Chondrocyte (in vitro differentiated cells): ENCODE data around the gene RSKR. TPM values are rescaled to one million over a fixed set of nuclear protein-coding genes. Genes with fewer than 3 reads are reported as not detected.
A peak's percentile ranks its signal among the peaks of the same experiment; 100 is the strongest.

Source experiments
- DNase-seq: peaks from one replicate; pipeline ENCODE4 v3.0.0; 2021; ENCODE audit warnings: mixed read lengths, low spot score
- H3K27ac Mint-ChIP-seq: one replicate; pipeline ENCODE4 v1.8.0; 2021; ENCODE audit warnings: mild to moderate bottlenecking, moderate library complexity, mixed read lengths; ENCODE audit not compliant: unreplicated experiment
- H3K27me3 Mint-ChIP-seq: 2 replicates; pipeline ENCODE4 v1.8.0; 2021; ENCODE audit warnings: low read depth, mixed read lengths
- H3K36me3 Mint-ChIP-seq: 2 replicates; pipeline ENCODE4 v1.8.0; 2021; ENCODE audit warnings: low read depth, mixed read lengths
- H3K4me1 Mint-ChIP-seq: 2 replicates; pipeline ENCODE4 v1.8.0; 2021; ENCODE audit warnings: low read depth, mild to moderate bottlenecking, mixed read lengths
- H3K4me3 Mint-ChIP-seq: one replicate; pipeline ENCODE4 v1.8.0; 2021; ENCODE audit warnings: mild to moderate bottlenecking, moderate library complexity, mixed read lengths; ENCODE audit not compliant: unreplicated experiment
- H3K9me3 Mint-ChIP-seq: 2 replicates; pipeline ENCODE4 v1.8.0; 2021; ENCODE audit warnings: low read depth, mixed read lengths
- total RNA-seq: library from RNA; stranded (reverse); gene quantifications from 3 replicates; pipeline ENCODE4 v1.2.1, GENCODE V29; 2021
- TF ChIP-seq, protein P1 (sequence below): fragments of 200-600 bp; sonication (generic); IDR thresholded peaks from 2 replicates; pipeline ENCODE4 v1.5.0; 2021; ENCODE audit warnings: antibody characterized with exemption, mild to moderate bottlenecking, moderate library complexity

RSKR gene
- total RNA-seq, 1 donor from 2014 or later, result 4.7 TPM

DNA sequence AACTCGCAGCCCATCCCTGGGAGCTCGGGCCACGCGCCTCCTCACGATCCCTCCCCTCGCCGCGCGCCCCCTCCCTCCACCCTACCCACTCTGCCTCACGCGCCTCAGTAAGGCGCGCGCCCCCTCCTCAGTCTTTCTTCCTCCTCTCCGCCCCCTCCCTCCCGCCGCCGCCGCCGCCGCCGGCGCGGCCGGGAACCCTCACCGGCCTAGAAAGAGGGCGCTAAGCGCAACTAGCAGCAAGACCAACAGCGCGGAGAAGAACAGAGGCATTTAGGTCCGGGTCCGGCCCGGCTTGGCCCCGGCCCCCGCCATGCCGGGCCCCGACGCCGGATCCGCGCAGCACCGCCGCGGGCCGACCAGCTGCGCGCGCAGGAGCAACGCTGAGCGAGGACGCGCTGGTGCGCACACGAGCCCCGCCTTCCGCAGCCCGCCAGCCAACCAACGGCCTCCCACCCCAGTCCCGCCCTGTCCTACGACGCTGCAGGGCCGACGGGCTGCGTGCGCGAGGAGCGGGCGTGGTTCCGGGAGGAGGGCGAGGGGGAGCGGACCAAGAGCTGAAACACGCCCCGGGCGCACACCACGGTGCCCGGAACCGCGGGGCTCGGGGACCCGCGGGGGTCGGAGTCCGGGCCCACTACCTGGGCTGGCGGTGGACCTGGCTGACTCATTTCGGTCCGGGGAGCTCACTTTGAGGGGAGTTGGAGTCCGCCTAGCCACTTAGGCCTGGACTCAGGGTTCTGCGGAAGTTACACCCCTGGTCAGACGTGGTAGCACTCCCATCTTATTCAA, 31.0 kb upstream of the RSKR start, which contains the start of gene BLTP2:
TSS of gene BLTP2 (minus strand) at position 372 of the 789 bp plus-strand sequence. CDS start at position 270, 102 bp downstream.
- H3K4me1 Mint-ChIP-seq, result peaks cover 36% of the 10 kb centered on the region
- peak; percentile 98 for DNase-seq
- H3K9me3 Mint-ChIP-seq, result no peaks in the 10 kb centered on the region
- peak within 1 kb of the TSS; percentile 79 for H3K4me3 Mint-ChIP-seq
- TF ChIP-seq, protein P1, sequence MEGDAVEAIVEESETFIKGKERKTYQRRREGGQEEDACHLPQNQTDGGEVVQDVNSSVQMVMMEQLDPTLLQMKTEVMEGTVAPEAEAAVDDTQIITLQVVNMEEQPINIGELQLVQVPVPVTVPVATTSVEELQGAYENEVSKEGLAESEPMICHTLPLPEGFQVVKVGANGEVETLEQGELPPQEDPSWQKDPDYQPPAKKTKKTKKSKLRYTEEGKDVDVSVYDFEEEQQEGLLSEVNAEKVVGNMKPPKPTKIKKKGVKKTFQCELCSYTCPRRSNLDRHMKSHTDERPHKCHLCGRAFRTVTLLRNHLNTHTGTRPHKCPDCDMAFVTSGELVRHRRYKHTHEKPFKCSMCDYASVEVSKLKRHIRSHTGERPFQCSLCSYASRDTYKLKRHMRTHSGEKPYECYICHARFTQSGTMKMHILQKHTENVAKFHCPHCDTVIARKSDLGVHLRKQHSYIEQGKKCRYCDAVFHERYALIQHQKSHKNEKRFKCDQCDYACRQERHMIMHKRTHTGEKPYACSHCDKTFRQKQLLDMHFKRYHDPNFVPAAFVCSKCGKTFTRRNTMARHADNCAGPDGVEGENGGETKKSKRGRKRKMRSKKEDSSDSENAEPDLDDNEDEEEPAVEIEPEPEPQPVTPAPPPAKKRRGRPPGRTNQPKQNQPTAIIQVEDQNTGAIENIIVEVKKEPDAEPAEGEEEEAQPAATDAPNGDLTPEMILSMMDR, result no peak
- no peaks in the 10 kb centered on the region for H3K27me3 Mint-ChIP-seq
- H3K27ac Mint-ChIP-seq, result peak within 1 kb of the TSS; percentile 90
- H3K36me3 Mint-ChIP-seq, result peaks cover 18% of the 10 kb centered on the region

DNA sequence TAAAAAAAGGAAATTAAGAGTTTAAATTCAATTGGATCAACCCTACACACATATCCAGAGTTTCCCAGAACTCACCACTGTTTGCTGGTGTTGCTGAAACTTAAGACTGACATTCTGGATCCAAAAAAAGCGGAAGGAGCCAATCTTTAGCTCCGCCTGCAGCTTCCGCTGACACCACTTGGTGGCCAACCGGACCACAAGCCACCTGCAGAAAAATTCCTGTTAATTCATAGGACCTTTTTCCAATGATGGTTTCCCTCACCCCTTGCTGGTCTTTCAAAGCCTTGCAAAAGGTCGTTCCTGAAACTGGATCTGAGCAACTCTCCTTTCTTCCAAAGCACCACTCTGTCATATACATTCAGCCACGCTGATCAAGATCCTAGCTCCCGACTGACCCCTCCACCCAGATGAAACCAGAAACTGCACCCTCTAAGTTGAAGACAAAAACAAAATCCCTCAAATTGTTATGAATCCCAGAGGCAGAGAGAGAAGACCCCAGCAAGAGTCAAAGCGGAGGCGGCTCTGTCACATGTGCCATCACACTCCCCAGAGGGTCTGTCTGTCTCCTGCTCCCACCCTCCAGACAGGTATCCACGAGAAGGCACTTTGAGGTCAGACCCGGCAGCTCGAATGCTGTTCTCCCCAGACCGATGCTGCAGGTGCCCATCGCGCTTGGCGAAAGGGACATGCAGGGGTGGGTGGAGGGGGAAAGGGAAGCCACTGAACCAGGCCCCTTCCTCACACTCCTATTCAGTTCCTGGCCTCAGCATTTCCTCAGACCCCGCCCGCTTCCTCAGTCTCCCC, 30.2 kb upstream of the RSKR start:
- TF ChIP-seq, protein P1, result peak; percentile 74
- DNase-seq, result no peak
- Mint-ChIP-seq H3K27ac (peak overlapping the region; percentile 90), H3K36me3 (peaks cover 22% of the 10 kb centered on the region), H3K4me1 (peaks cover 36% of the 10 kb centered on the region), H3K4me3 (peak overlapping the region; percentile 79), H3K9me3 (no peaks in the 10 kb centered on the region), H3K27me3 (no peaks in the 10 kb centered on the region)

DNA sequence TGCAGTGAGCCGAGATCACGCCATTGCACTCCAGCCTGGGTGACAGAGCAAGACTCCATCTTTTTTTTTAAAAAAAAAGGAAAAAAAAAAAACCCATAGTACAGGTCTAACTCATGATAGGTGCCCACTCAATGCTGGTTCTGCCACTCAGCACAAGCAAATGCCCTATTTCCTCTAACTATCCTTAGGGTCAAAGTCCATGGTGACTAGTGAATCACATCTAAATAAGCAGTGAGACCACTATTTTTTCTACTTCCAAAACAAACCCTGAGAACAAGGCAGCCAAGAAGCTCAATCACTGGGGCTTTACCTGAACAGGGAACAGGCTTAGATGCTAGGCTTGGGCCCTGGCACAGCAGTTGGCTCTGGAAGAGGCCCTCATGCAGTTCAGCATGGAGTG, 27.6 kb upstream of the RSKR start:
- TF ChIP-seq, protein P1, result no peak
- Mint-ChIP-seq H3K4me1 (peaks cover 31% of the 10 kb centered on the region), H3K27me3 (no peaks in the 10 kb centered on the region), H3K27ac (no peak overlapping the region), H3K36me3 (peaks cover 28% of the 10 kb centered on the region), H3K4me3 (no peak overlapping the region), H3K9me3 (no peaks in the 10 kb centered on the region)
- no peak for DNase-seq

DNA sequence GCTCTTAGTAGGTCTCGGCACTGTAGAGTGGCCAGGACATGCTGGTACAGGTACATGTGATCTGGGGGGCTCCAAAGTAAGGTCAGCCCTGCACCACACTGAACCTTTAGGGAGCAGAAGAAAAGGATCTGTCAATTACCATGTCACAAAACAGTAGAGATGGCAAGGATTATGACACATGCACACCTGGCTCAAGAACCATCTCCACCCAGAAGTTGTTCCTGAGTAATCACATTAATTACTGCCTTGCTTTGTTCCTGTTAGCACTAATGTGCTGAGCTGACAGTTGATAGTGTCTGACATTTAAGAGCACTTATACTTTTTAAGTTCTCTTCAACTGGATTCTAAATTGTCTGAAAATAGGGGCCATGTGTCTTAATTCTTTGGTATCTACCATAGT, 21.5 kb upstream of the RSKR start:
- H3K36me3 Mint-ChIP-seq, result peaks cover 62% of the 10 kb centered on the region
- H3K9me3 Mint-ChIP-seq, result no peaks in the 10 kb centered on the region
- no peak overlapping the region for H3K4me3 Mint-ChIP-seq
- H3K27me3 Mint-ChIP-seq, result no peaks in the 10 kb centered on the region
- DNase-seq, result no peak
- no peak overlapping the region for H3K27ac Mint-ChIP-seq
- TF ChIP-seq, protein P1, result no peak
- no peaks in the 10 kb centered on the region for H3K4me1 Mint-ChIP-seq

DNA sequence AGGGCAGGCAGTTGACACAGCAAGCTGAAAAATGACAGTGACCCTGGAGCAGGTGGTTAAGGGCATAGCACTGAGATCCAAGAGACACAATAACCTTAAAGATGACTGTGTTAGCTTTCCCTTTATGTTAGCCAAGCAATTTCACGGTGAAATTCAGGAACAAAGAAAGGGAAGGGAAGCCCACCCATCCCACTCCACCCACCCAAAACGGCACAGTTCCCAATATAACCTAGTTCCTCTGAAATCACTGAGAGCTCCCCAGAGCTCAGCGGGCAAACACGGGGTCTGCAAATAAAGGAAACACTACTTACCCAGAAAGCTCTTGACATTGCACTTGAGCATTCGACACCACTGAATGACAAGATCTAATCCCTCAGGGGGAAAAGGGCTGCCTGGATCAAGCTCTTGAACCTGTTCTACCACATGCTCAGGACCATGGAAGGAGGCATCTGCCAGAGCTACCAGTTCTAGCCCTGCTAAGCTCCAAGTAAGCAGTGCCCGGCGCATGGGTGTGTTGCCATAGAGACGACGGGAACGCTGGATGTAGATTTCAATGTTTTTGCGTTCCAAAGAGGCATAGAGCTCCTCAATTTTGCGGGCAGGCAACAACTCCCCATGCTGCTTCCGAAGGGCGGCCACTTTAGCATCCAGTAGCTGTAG, 20.4 kb upstream of the RSKR start:
- TF ChIP-seq, protein P1, result no peak
- Mint-ChIP-seq H3K27ac (no peak overlapping the region), H3K4me1 (no peaks in the 10 kb centered on the region)

More for the DNA sequence above, 20.4 kb upstream of the RSKR start:
- Mint-ChIP-seq H3K36me3 (peaks cover 56% of the 10 kb centered on the region), H3K27me3 (no peaks in the 10 kb centered on the region), H3K9me3 (no peaks in the 10 kb centered on the region), H3K4me3 (no peak overlapping the region)
- DNase-seq, result no peak
